Ecto neural progenitor cell (in vitro differentiated cells): Measurements from ENCODE around the gene LYSMD4.

Source experiments
- DNase-seq: peaks from one replicate; pipeline ENCODE4 v3.0.0-alpha.2; 2018; ENCODE audit warnings: low spot score

The LYSMD4 gene

DNA sequence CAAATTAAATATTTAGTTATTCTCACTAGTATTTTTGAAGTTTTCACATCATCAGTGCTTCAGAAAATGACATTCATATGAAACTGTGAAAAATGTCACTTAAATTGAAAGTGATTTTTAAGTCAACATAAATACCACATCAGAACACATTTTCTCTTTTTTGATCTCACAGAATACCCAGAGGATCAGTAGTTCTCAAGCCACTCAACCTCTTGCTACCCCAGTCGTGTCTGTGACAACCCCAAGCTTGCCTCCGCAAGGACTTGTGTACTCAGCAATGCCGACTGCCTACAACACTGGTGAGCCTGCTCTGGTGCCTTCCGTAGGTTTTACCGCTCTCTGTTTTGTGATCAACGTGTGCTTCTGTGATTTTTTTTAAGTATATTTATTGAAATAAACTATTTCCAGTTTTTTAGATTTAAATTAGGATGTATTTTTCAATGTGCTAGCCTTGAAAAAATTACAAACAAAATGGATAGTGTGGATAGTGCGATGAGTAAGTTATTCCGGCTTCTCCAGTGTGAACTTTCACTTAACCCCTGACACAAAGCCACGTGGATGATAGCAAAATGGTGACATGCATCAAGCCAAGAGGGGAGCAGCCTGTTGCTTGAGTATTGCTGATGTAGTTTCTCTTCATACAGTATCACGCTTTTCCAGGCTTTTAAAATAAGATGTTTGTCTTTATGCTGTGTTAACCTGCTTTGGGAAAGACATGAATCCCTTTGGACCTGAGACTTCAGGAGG, 26.5 kb downstream of the LYSMD4 start:
- DNase-seq: no peak

DNA sequence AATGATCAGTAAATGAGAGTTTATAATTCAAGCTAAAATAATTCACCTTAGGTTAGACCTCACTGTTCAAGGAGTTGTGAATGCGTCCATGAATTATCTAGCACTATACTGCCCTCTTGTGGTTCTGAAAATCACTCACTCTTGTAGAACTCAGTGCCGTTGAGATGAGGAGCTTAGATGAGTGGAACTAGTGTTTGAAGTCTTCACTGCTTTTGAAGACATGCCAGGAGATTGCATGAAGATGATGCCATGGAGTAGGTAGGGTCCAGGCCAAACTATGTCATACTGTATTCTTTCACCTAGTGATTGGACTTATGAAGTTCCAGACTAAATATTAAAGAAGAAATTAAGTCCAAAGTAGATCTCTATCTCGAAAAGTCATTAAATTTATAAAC, 28.8 kb downstream of the LYSMD4 start:
- no peak for DNase-seq

DNA sequence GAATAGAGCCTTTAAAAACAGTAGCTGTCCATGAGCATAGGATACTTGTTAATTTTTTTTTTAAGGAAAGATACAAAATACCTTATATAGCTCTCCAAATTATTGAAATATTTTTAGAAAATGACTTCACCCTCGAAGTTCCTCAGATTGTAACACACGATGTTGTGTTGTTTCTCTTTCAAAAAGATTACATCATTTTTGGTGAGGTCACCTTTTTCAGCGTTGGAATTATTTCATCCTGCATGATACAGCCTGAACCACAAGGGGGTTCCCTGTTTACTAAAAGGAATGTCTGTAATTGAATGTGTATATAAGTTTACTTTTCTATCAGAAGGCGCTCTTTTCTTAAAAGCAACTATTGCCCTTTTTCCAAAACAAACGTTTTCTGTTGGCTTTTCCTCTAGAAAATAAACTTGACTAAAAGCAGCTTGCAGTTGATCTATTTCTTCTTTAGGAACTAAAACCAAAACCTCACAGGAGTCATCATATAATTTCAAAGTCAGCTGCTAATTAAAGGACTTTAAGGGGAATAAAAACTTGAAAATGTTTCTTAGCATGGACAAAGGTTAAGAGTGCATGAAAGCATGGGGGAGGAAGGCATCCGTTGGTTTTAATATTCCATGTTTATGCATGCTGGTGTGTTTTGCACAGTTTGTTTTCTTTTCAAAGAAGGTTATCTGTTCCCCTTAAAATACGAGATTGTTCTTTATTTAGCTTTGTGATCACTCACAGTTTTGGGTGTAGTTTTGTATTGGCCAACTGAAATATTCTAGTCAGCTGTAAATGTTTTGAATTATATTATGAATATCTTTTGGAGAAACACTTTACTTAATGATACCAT, 29.4 kb downstream of the LYSMD4 start:
- DNase-seq: no peak

GRCh38 chr15:99702895-99703602, 30.2 kb downstream of the LYSMD4 start:
- DNase-seq: no peak

- DNase-seq: no peak
These were observed 37.1 kb downstream of the LYSMD4 start for GRCh38 chr15:99696096-99696495.

DNA sequence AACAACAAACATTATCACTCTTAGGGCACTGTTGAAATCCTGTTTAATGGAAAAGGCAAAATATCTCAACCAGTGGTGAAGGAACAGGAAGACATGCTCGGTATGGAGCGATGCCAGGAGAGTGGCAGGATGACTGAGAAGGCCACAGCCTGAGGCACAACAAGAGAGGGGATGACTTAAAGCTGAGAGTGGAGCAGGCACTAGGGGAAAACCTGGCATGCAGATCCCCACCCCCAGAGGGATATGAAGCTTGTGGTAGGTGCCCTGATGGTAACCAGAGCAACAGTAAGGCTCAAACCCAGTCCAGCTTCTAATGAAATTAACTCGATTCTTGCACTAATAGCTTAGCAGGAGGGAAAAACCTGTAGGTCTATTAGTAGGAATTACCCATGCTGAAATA, 40.4 kb downstream of the LYSMD4 start:
- no peak for DNase-seq

GRCh38 chr15:99686290-99686689, 46.9 kb downstream of the LYSMD4 start:
- no peak for DNase-seq

- DNase-seq: no peak
These were observed 50.1 kb downstream of the LYSMD4 start for GRCh38 chr15:99683000-99683670.

- no peak for DNase-seq
These were observed 50.8 kb downstream of the LYSMD4 start for GRCh38 chr15:99682455-99682854.

DNA sequence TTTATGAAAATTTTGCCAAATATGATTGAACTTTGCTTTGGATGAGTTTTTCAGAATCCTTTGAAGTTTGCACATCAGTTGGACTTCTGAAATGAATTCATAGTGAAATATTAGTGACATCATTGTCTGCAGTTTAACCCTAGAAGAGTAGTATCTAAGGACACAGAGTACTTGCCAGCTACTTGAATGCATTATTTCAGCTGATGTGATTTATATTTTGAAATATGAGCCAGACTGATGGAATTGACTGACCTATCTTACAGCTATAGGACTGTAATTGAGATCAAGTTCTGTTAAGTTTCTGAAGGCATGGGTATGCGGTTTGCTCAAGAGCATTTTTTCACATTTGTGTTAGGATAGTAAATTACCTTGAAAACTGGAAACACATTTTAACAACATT, 51.2 kb downstream of the LYSMD4 start:
- no peak for DNase-seq

- no peak for DNase-seq
These were observed 53.0 kb downstream of the LYSMD4 start for GRCh38 chr15:99680276-99680675.

DNA sequence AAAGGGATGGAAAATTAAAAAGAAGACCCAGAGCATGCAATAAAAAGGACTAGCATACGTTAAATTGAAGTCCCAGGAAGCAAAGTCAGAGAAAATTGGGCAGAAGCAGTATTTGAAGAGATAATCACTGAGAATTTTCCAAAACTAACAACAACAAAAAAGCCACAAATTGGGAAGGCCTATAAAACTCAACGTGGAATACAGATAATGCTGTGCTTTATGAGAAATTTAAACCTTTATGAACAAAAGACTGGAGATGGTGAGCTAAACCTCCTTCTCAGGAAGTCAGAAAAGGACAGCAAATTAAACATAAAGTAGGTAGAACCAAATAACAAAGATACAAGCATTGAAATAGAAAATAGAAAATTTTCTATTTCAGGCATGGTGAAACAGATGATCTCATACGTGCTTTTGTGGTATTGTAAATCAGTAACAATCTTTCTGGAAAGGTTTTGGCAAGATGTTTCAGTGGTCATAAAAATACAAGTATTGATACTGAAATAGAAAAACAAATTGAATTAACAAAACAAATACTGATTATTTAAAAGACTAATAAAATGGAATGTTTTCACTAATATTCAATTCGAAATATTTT, 55.6 kb downstream of the LYSMD4 start:
- no peak for DNase-seq
